Activated CD4-positive, alpha-beta T cell treated with anti-CD3 and anti-CD28 coated beads for 1 hour (primary cell): ENCODE data around the gene COL18A1.

Experiments used
- DNase-seq: peaks from one replicate; pipeline ENCODE4 v3.0.0-alpha.2; 2020

Gene COL18A1

DNA sequence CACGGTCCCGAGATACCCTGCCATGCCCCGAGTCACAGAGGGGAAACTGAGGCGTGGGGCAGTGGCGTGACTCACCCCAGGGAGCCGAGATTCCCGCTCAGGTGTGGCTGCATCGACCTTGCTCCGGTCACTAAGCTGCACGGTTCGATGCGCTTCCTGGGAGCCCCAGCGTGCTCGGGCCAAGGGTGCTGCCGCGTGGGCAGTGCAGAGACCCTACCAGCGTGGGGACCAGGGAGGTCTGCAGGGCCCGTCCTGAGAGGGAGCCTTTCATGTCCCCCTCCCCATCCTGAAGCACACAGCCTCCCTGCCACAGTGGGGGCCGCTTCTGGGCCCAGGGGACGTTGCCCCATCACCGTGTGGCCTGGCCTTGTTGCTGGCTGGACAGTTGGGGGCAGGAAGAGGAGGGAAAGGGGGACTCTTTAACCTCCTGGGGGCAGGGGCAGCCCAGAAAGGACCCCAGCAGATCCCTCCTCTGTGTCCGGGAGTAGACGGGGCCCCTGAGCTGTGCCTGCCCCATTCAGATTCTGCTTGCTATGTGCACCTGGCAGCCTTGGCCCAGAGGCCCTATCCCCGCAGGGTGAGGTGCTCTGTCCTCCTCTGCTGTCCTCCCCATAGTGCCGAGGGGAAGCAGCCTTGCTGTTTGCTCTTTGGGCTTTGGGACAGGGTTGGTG, 52.3 kb downstream of the COL18A1 start:
- DNase-seq: no peak

DNA sequence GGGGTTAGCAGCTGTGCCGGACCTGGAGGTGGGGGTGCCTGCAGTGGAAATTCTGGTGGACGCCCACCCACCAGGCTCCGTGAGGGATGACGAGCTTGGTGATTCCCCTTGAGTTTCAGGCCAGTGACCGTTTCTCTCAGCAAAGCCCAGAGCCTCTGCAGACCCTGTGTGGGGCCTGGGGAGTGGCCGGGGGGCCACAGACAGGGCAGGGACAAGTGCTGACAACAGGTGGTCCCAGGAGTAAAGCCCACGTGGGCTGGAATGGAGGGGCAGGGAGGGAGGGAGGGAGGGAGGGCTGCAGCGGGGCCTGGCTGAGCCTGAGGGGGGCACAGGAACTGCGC, 52.8 kb downstream of the COL18A1 start:
- DNase-seq: no peak

DNA sequence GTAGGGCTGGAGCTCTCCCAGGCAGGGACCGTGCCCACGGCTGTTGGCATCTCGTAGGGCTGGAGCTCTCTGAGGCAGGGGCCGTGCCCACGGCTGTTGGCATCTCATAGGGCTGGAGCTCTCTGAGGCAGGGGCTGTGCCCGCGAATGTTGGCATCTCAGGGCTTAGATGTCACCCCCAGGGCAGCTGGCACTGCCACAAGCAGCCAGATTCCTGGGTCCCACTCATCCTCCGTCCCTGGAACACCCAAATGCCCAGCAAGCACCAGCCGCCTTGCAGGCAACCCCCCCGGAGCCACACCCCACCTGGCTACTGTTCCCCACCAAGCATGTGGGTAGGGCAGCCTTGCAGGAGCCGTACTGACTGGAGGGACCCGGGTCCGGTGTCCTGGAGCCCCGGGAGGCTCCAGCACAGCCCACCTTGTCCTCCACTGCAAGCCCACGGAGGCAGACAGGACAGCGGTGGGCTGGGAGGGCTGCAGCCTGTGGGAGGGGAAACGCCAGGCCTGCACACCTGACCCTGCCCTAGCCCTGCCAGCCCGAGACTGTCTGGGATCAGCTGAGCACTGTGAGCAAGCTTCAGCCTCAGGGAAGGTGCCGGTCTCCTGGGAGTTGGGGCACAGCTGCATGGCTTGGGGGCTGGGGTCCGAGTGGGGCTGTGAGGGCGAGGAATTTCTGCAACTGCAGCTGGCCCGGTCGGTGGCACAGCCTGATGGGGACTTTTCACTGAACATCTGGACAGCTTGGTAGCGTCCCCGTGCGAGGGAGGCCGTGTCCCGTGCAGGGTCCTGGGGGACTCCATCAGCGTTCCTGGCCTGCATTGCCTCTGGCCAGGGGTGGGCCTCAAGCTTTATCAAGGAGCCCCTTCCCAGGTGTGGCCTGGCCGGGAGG, 53.6 kb downstream of the COL18A1 start:
- no peak for DNase-seq

DNA sequence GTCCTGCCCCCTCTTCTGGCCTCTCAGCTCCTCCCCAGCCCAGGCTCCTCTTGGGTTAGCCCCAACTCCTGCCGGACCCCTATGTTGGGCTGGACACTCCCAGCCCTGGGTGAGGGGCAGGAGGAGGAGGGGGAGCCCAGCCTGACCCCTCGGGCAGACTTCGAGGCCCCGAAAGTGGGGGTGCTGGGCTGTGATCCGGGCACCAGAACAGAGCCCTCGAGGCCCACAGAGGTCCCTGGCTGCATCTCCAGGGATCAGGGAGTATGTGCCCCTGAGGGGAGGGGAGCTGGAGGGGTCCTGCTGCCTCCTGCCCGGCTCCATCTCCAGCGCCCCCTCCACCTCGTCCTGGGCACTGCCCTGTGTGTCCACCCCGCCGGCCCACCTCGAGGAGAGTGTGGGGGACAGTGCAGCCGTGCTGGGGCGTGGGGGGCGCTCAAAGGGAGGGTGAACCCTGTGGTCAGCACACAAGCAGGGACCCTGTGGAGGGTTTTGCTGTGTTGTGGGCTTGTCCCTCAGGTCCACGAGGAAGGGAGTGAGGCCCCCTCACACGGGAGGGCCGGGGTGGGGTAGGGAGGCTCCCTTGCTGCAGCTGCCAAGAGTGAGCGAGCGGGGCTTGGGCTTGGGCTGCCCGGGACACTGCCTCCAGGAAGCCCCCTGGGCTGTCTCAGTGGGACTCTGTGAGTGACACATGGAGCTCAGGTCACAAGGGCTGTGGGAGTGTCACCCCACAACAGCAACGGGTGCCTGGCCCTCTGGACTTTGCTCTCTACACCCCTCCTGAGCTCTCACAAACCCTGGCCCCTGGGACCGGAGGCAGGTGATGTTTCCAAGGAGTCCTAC, 54.4 kb downstream of the COL18A1 start:
- no peak for DNase-seq

DNA sequence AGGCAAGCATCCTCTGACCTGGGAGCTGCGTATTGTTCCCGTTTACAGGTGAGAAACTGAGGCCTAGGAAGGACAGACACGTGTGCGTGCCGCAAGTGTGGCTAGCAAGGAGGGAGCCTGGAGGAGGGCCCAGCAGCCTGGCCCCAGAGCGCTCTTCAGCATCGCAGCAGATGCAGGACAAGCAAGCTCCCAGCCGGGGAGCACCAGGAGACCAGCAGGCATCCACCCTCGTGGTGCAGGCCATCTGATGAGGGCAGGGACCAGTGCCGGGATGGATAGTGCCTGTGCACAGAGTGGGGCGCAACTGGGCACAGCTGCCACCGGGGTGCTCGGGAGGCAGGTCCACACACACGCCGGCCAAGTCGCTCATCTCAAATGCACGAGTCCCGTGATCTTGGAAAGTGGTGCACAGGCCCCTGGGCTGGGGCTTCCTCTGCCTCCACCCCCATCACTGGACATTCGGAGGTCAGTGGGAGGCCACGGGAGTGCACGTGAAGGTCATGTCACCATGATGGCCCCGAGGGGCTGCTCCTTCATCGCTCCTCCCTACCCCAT, 55.1 kb downstream of the COL18A1 start:
- no peak for DNase-seq

DNA sequence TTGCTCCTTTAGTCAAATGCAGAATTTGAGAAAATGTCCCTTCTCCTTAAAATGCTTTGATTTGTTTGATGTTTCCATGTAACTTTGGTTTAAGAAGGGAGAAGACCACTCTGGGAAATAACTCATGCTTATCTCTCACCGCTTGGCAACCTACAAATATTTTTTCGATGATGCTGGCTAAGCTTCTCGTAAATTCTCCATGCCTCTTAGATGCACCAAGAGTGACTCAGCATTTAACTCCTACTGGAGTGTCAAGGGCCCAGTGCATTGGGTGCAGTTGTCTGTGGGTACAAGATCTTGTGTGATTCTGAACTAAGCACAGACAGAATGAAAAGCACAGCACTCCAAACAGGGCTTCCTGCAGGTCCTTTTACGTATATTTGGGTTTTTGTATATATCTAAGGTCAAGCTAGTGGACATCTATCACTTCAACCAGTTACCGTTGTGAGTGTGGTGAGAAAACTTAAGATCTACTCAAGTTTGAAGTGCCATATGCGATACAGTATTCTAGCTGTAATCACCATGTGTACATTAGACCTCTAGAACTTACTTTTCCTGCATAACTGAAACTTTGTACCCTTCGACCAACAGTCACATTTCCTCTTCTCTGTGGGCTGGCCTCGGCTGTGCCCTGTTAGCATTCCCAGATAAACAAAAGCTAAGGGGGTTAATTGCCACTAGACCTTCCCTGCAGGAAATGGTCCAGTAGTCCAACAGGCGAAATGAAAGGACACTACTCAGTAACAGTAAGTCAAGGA, 55.8 kb downstream of the COL18A1 start:
- no peak for DNase-seq

DNA sequence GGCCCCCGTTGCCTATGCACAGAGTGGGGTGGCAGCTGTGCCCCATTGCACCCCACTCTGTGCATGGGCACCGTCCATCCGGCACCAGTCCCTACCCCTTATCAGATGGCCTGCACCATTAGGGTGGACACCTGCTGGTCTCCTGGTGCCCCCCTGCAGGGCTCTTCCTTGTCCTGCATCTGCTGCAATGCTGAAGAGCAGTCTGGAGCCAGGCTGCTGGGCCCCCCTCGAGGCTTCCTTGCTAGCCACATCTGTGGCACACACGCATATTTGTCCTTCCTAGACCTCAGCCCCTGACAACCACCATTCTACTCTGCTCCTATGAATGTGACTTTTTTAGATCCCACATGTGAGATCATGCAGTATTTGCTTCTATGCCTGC, 56.4 kb downstream of the COL18A1 start:
- no peak for DNase-seq

DNA sequence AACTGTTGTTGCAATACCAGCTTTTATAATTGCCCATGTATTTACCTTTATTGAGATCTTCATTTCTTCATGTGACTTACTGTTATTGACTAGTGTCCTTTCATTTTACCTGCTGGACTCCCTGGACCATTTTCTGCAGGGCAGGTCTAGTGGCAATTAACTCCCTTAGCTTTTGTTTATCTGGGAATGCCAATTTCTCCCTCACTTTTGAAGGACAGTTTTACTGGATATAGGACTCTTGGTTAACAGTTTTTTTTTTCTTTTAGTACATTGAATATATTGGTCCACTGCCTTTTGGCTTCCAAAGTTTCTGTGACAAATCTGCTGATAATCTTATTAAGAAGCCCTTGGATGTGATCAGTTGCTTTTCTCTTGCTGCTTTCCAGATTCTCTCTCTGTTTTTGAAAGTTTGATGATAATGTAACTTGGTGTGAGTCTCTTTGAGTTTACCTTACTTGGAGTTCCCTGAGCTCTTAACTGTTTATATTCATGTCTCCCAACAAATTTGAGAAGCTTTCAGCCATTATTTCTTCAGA, 56.9 kb downstream of the COL18A1 start:
- DNase-seq: no peak

DNA sequence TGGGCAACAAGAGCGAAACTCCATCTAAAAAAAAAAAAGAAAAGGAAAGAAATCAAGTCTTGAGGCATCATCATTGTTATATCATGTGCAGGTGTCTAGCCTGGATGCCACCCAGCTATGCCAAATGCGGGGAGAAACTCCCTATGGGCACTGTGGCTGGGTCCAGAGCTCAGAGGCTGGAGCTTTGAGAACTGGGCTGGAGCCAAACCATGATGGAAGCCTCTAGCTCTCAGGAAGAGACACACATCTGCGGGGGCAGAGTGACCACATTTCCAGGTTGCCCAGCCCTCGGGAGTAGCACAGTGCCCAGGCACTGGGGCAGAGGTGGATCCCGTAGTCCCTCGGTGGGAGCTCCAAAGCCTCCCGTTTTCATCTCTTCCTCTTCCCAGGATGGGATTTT, 58.9 kb downstream of the COL18A1 start:
- DNase-seq: no peak

DNA sequence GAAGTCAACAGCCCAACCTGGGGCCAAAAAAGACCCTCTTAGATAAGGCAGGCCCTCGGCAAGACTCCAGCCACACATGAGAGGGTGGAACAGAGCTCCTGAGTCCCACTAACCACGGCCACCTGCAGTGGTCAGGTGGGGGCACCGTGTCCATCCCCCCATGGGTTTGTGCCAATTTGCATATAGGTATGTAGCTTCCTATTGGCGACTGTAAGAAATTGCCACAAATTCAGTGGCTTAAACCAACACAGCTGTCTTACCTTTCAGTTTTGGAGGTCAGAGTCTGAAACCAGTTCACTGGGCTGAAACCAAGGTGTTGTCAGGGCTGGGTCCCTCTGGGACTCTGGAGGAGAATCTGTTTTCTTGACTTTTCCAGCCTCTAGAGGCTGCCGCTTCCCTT, 59.3 kb downstream of the COL18A1 start:
- DNase-seq: no peak

DNA sequence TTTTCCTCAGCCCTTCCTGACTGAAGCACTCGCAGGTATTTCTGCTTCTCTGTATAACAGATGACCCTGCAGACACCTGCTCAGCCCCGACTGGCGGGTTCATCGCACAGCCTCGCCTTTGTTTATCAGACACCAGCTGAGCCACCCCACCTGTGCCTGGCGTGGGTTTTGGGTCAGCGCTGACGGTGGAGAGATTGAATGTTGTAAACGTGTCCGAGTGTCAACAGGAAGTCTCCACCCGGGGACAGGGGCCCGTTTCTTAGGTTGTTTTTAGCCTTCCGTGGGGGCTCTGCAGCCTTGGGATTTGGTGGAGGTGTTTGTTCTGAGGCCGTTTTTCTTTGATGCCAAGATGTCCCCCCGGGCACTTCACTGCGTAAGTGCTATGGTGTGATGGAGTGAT, 60.1 kb downstream of the COL18A1 start:
- DNase-seq: no peak

DNA sequence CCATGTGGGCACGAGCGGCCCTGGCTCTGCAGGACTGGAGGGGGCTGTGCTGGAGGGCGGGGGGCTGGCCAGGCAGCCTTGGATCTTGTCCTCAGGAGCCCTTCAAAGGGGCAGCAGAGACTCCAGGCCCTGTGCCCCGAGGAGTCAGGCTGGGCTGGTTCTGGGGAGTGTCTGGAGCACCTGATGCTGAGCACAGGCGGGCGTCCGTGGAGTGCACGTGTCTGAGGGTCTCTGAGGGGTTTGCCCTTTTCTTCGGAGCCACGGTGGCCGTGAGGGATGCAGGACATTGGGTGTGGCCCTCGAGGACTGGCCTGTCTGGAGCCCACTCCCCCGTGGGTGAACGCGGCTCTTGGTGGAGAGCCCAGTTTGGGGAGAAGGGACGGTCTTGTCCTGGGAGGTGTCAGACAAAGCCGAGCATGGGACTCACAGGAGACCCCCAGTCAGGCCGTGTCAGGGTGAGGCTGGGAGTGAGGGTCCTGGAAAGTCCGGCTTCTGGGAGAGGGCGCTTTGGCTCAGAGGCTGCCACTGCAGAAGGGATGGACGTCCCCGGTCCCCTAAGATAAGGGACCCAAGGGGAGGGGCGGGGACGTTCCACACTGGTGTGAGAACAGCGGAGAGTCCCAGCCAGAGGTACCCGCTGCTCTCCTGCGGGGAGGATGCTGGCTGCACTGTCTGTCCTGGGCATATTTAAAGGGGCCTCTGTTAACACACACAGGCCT, 60.8 kb downstream of the COL18A1 start:
- DNase-seq: no peak

DNA sequence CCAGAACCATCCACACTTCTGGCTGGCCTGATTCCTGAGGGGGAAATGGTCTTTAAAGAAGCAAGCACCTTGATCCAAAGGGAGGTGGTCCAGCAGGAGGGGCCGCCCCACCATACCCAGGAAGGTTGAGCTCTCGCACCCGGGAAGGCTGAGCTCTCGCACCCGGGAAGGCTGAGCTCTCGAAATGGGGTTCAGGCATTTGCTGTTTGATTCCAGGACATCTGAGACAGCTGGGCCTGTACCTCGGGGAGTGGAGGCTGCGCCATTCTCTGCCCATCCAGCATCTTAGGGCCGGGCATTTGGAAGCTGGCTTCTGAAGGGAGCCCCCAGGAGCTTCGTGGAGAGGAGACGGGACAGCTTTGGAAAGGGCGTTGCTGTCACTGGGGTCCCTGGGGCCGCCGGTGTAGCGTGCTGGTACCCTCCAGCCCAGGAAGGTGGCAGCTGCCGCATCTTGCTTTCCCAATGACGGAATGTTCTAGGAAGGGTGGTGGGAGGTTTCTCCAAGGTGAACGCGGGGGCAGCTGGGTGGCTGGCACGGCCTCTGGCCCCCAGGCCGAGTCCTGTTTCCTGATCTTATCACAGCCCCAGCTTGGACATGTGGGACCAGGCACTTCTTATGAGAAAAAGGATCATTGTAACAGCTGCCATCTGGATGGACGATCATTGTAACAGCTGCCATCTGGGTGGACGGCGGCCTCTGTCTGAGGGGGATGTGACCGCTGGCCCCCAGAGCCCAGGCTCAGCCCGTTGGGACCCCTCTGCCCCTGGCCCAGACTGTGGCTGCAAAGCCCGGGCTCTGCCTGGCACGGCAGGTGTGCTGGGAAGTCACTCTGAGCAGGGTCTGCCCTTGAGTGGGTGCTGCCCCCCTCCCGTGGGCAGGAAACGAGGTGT, 61.6 kb downstream of the COL18A1 start:
- DNase-seq: no peak

DNA sequence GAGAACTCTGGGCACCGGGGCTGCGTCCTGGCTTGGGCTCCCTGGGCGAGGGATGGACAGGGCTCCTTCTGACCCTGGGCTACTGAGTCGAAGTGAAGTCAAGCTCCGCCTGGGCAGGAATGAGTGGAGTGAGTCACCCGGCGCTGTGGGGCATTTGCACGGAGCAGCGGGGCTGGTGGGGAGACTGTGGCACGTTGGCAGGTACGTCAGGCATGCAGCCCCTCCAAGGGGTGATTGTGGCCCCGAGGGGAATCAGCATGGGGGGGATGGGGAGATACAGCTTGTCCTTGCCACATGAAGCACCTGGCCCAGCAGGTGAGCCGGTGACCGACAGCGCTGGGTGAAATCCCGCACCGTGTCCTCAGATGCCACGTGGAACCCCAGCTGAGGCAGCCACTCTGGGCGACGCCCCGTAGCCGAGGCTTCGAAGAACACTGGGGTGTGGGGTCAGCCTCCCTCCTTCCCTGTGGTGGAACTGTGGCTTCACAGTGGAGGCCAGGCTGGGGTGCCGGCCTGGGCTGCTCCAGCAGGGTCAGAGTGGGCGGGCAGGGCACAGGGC, 62.3 kb downstream of the COL18A1 start:
- DNase-seq: no peak

DNA sequence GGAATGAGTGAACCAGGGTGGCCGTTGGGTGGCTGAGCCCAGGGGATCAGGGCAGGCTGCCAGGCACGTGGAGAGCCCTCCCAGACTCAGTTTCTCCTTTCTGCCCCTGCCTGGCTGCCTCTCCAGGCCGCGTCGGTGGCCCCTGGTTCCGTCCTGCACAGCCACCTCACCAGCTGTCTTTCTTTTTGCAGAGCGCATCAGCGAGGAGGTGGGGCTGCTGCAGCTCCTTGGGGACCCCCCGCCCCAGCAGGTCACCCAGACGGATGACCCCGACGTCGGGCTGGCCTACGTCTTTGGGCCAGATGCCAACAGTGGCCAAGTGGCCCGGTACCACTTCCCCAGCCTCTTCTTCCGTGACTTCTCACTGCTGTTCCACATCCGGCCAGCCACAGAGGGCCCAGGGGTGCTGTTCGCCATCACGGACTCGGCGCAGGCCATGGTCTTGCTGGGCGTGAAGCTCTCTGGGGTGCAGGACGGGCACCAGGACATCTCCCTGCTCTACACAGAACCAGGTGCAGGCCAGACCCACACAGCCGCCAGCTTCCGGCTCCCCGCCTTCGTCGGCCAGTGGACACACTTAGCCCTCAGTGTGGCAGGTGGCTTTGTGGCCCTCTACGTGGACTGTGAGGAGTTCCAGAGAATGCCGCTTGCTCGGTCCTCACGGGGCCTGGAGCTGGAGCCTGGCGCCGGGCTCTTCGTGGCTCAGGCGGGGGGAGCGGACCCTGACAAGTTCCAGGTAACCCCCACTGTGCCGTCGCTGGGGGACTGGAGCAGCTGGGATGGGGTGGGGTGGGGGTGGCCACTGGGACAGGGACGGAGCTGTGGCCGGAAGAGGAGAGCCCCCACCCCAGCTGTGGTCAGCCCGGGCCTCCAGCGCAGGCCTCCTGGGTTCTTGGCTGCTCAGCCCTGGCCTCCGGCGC, 63.3 kb downstream of the COL18A1 start:
- DNase-seq: no peak

DNA sequence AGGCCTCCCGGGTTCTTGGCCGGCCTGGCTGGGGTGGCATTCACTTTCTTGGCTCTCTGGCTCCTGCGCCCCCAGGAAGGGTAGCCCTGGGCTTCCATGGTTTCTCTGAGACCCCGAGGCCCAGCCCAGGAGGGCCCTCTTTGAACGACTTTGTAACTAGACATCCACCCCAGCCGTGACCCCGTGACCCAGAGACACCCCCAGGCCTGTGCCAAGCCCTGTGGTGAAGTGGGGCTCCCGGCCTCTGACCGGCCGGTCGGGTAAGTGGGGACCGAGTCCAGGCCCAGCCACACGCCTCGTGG, 64.0 kb downstream of the COL18A1 start:
- no peak for DNase-seq

DNA sequence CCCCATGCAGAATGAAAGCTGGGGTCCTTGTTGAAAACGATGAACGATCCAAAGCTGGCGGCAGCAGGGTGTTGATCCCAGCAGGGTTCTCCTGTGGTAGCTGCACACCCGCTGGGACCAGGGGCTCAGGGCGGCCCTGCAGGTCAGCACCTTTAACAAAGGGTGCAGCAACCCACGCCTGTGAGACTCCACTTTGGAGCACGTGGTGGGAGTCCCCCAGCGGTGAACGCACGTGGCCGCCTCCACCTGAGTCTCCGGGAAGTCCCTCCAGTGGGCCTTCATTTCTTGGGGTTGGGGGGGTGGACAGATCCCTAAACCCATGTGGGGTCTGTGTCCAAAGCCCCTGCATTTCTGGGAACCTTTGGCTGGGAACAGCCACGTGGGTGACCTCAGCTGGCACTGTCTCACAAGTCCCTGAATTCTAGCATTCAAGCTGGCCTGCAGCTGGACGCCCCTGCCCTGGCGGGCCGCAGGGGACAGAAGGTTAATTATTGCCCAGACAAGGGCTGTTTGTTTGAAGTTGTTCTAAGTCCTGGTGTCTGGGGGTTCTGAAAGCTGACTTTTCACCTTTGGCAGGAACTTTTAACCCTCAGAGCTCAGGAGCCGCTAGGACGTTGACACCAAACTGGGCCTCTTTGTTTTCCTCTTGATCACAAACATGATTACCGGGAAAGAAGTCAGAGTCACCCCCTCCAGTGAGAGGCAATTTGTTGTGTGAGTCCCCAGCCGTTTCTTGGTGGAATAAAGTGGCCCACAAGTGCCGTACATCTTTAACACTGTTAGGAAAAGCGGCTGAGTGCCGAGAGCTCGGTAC, 64.5 kb downstream of the COL18A1 start:
- no peak for DNase-seq

DNA sequence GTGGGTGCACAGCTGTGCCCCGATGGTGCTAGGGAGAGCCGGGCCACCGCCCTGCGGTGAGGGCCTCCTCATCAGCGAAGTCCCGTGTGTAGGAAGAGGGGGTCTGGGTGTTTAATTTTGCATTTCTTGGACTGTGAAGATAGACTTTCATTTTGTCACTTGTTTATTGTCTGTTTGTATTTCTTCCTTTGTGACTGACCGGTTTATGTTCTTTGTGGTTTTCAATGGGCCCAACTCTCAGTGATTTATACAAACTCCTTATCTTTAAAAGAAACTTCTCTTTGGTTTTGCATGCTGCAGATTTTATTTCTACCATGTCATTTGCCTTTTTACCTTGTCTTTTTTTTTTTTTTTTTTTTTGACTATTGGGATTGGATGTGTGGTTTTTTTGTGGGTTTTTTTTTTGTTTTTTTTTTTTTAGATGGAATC, 65.1 kb downstream of the COL18A1 start:
- DNase-seq: no peak
